Right lobe of liver (tissue), 6 donors: ENCODE data around the gene ACVRL1. TPM values are rescaled to one million over a fixed set of nuclear protein-coding genes. Genes with fewer than 3 reads are reported as not detected.

Experiments
- ATAC-seq, 4 donors: fragments of 200-7000 bp; cut with Tn5 transposase; one replicate each; pipeline ENCODE4 v1.9.1; 2020; ENCODE audit warnings: mild to moderate bottlenecking in 4 of 4, moderate library complexity in 4 of 4
- DNase-seq, 3 donors: peaks; one replicate each; pipeline ENCODE4 v3.0.0-alpha.2; 2020
- H3K27ac ChIP-seq, 3 donors: fragments of 200-600 bp; one replicate each; pipeline ENCODE4 v1.8.0; 2022
- H3K27me3 ChIP-seq, 2 donors: fragments of 200-600 bp; one replicate each; pipeline ENCODE4 v1.8.0; 2022
- H3K36me3 ChIP-seq, 4 donors: fragments of 200-600 bp; sonication (generic) in 1 of 4; one replicate each; pipeline versions ENCODE4 v1.5.1 to v1.8.0; 2017 to 2022; ENCODE audit warnings: control low read depth in 1 of 4
- H3K4me1 ChIP-seq, 4 donors: fragments of 200-600 bp; sonication (generic) in 1 of 4; one replicate each; pipeline versions ENCODE4 v1.5.1 to v1.8.0; 2017 to 2022; ENCODE audit warnings: control low read depth in 1 of 4
- H3K4me3 ChIP-seq, 3 donors: fragments of 200-600 bp; one replicate each; pipeline ENCODE4 v1.8.0; 2022
- H3K9me3 ChIP-seq, 4 donors: fragments of 200-600 bp; sonication (generic) in 1 of 4; one replicate each; pipeline versions ENCODE4 v1.5.1 to v1.8.0; 2017 to 2022; ENCODE audit warnings: control low read depth in 1 of 4
- POLR2A ChIP-seq: fragments of 450-650 bp; IDR thresholded peaks from one replicate; pipeline ENCODE4 v1.6.1; 2017; ENCODE audit warnings: antibody characterized with exemption, mild to moderate bottlenecking
- WGBS: methylation state at CpG from one replicate; pipeline ENCODE4 v1.1.6; 2018; ENCODE audit warnings: low coverage, low lambda C conversion rate; ENCODE audit not compliant: insufficient coverage; ENCODE audit errors: missing lambda C conversion rate; 5-methylcytosine and 5-hydroxymethylcytosine counted together
- intact Hi-C, 2 donors: fragments of 100-400 bp; cut with DNase I; formaldehyde crosslinking; loops; one replicate each; pipeline versions ENCODE4 v1.11.2 to v1.14.1; 2022
- total RNA-seq, 6 experiments: library from RNA; depleted of rRNA in 2 of 6; stranded (reverse); fragments of >200 nt in 2 of 6; fragmentation: NEBNext Ultra II Directional in 3 of 6; extraction: Animal tissue kit (Norgen Biotek cat#: 25700) in 3 of 6; gene quantifications; one replicate each; pipeline versions ENCODE4 v1.1.0 to v1.2.4, GENCODE V29; 2016 to 2023
- TF ChIP-seq, protein P1 (sequence below), 4 donors: fragments of 200-600 bp in 3 of 4; fragments of 450-650 bp in 1 of 4; IDR thresholded peaks; one replicate each; pipeline versions ENCODE4 v1.5.1 to v1.8.0; 2016 to 2022; ENCODE audit warnings: antibody characterized with exemption in 4 of 4, mild to moderate bottlenecking in 2 of 4
- donor health status: DM: no; HTN: yes; CAD: no.
- donor health status: DM: no; HTN: no; CAD: no.
- donor health status: DM: no; HTN: no; CAD: no.
- donor health status: DM: no; HTN: yes; CAD: no.
- donor health status: DM: no; HTN: yes; CAD: no.

Gene ACVRL1
- total RNA-seq, 6 experiments from 2014 or later: 2.9 to 10.7 (median 6.2) TPM

DNA sequence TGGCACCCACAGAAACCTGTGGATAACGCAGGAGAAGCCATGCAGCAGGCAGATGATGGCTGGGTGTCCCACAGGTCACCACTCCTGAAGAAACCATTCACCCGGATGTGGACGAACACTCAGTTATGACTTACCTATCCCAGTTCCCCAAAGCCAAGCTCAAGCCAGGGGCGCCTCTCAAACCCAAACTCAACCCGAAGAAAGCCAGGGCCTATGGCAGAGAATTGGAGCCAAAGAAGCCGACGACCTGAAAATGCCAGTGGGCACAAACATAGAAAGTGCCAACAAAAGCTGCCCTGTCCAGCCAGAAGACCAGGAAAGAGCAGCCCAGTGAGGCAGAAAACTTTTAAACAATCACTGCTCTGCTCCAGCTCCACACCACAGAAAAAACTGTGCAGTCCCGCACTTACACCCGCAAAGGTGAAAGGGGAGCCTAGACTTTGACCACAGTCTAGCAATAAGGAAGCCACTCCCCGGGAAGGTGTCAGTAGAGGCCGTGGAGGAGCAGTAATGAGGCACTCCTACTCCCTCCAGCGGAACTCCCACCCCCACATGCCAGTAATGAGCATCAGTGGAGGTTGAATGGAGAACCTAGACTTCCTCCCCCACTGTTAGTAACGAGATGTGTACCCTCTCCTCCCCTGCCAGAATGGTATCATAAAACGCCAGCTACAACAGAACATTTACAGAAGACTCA, 6.0 kb upstream of the ACVRL1 start:
- intact Hi-C loops: no loop called here
- Histone ChIP-seq H3K36me3 (no peaks in the 10 kb centered on the region), H3K9me3 (no peaks in the 10 kb centered on the region), H3K27me3 (no peaks in the 10 kb centered on the region), H3K4me3 (no peak overlapping the region), H3K27ac (no peak overlapping the region), H3K4me1 (no peaks in the 10 kb centered on the region)
- 75% methylated on average over 14 of the region's 14 CpGs for WGBS
- ATAC-seq (no peak), DNase-seq (no peak)
- TF ChIP-seq POLR2A: no peak
- TF ChIP-seq, protein P1, sequence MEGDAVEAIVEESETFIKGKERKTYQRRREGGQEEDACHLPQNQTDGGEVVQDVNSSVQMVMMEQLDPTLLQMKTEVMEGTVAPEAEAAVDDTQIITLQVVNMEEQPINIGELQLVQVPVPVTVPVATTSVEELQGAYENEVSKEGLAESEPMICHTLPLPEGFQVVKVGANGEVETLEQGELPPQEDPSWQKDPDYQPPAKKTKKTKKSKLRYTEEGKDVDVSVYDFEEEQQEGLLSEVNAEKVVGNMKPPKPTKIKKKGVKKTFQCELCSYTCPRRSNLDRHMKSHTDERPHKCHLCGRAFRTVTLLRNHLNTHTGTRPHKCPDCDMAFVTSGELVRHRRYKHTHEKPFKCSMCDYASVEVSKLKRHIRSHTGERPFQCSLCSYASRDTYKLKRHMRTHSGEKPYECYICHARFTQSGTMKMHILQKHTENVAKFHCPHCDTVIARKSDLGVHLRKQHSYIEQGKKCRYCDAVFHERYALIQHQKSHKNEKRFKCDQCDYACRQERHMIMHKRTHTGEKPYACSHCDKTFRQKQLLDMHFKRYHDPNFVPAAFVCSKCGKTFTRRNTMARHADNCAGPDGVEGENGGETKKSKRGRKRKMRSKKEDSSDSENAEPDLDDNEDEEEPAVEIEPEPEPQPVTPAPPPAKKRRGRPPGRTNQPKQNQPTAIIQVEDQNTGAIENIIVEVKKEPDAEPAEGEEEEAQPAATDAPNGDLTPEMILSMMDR (IDR thresholded peaks at IDR 0.05): no peak

DNA sequence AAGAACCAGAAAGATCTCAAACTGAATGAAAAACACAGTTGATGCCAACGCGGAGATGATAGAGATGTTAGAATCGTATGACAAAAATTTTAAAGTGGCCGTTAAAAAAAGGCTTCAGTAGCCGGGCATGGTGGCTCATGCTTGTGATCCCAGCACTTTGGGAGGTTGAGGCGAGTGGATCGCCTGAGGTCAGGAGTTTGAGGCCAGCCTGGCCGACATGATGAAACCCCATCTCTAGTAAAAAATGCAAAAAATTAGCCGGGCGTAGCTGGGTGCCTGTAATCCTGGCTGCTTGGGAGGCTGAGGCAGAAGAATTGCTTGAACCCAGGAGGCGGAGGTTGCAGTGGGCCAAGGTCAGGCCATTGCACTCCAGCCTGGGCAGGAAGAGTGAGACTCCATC, 5.4 kb upstream of the ACVRL1 start:
- Histone ChIP-seq H3K27me3 (no peaks in the 10 kb centered on the region), H3K4me3 (no peak overlapping the region), H3K9me3 (no peaks in the 10 kb centered on the region), H3K36me3 (no peaks in the 10 kb centered on the region), H3K27ac (no peak overlapping the region), H3K4me1 (no peaks in the 10 kb centered on the region)
- DNase-seq: no peak
- intact Hi-C loops: no loop called here
- ATAC-seq: no peak
- TF ChIP-seq, protein P1 (IDR thresholded peaks at IDR 0.05): no peak
- TF ChIP-seq POLR2A: no peak
- 76% methylated on average over 10 of the region's 11 CpGs for WGBS

DNA sequence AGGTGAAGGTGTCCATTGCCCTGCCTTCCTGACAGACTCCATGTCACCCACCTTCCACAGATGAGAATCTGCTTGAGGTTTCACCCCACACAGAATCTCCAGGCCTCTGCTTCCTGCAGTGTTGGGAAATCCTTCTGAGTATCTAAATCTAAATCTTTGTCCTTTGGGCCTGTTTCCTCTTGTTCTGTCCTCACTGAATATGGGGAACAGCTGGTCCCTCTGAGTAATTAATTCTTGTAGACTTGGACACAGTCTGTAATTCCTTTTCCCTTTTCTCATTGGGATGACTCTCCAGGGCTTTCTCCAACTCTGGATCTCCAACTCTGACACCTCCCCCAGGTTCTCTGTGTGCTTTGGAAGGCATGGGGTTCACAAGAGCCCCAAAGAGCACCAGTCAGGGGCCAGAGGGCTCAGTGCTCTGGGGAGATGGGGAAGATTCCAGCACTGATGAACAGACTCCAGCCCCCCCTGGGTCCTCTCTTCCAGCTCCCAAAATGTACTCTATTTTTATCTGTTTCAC, 2.3 kb upstream of the ACVRL1 start:
- no peak overlapping the region for H3K27ac ChIP-seq
- TF ChIP-seq POLR2A: no peak

DNA sequence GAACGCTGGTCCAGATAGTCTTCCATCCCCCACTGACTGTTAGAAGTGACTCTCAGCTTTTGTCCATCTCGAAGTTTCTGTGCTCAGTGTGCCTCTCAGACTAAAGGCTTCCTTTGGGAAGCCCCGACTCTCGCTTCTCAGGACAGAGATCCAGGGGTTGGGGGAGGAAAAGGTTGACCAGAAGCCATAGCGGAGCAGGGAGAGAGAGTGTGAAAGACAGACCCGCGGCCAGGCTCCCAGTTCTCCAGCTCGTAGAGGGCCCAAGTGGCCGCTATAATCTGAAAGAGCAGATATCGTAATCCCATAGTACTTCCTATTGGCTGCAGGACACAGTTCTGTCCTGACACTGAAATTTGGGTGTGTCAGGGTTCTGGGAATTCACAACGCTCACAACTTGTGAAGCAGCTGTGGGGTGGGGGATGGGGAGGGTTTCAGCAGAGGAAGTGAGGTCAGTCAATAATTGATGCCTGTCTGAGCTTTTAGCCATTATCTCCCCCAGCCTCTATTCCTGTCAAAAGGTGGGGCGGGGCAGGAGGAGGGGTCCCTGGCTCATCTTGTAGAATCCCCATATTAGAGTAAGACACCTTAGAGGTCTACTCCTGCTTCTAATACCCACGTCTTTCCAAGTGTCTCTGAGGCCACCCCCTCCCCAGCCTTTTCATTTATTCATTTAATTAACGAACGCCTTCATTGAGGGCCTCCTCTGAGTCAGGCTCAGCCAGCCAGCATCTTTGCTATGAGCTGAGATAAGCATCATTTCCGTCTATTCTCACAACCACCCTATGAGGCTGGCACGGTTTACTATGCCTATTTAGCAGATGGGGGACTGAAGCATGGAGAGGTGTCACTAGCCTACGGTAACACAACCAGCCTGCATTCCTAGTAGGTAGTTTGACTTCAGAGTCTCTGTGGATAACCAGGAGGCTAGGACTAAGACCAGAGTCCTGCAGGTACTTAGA, 1.6 kb upstream of the ACVRL1 start:
- peak in 1 of 3 donors; percentile 42 for DNase-seq
- H3K27me3 ChIP-seq: no peaks in the 10 kb centered on the region
- H3K4me3 ChIP-seq: no peak overlapping the region
- peaks cover 0 to 6% (median 0%) of the 10 kb centered on the region in 4 donors for H3K4me1 ChIP-seq
- H3K27ac ChIP-seq: peak overlapping the region in 1 of 3 donors; percentile 67
- TF ChIP-seq, protein P1 (IDR thresholded peaks at IDR 0.05): no peak
- no peak for TF ChIP-seq POLR2A
- H3K9me3 ChIP-seq: no peaks in the 10 kb centered on the region
- H3K36me3 ChIP-seq: no peaks in the 10 kb centered on the region
- peak; percentile 10 to 50 (median 45) for ATAC-seq
- 61% methylated on average over 14 of the region's 18 CpGs for WGBS
- intact Hi-C loops: no loop called here

More for the DNA sequence above, 2.3 kb upstream of the ACVRL1 start:
- DNase-seq (no peak), ATAC-seq (peak in 1 of 4 donors; percentile 14)
- Histone ChIP-seq H3K4me1 (peaks cover 0 to 6% (median 0%) of the 10 kb centered on the region in 4 donors), H3K9me3 (no peaks in the 10 kb centered on the region), H3K27me3 (no peaks in the 10 kb centered on the region), H3K36me3 (no peaks in the 10 kb centered on the region), H3K4me3 (no peak overlapping the region)
- intact Hi-C loops: no loop called here
